ENCODE results near the gene ZSWIM8.

Gene ZSWIM8

DNA sequence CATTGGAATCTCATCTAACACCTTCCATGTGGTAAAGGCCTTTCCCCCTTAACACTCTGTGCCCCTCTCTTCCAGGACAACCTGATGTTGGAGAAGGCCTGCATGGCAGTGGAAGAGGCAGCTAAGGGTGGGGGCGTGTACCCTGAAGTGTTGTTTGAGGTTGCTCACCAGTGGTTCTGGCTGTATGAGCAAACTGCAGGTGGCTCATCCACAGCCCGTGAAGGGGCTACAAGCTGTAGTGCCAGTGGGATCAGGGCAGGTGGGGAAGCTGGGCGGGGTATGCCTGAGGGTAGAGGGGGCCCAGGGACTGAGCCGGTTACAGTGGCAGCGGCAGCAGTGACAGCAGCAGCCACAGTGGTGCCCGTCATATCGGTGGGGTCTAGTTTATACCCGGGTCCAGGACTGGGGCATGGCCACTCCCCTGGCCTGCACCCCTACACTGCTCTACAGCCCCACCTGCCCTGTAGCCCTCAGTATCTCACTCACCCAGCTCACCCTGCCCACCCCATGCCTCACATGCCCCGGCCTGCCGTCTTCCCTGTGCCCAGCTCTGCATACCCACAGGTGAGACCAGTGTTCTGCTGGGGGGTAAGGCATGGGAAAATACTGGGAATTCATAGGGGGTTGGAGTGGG, 13.6 kb downstream of the ZSWIM8 start:
- DNase-seq: no peak

DNA sequence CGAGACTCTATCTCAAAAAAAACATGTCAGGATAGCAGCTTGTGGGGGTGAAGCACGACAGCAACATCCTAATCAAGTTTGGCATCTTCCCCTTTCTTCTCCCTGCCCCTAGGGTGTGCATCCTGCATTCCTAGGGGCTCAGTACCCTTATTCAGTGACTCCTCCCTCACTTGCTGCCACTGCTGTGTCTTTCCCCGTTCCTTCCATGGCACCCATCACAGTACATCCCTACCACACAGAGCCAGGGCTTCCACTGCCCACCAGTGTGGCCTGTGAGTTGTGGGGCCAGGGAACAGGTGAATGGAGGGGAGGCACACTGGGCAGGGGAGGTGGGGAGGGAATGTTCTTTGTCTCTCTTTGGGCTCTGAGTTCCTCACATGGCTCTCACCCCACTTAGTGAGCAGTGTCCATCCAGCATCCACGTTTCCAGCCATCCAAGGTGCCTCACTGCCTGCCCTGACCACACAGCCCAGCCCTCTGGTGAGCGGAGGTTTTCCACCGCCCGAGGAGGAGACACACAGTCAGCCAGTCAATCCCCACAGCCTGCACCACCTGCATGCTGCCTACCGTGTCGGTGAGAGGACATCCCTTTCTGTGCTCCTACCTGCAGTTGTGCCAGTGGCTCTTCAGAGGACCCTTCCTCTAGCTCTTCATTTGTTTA, 14.6 kb downstream of the ZSWIM8 start:
- DNase-seq: no peak

DNA sequence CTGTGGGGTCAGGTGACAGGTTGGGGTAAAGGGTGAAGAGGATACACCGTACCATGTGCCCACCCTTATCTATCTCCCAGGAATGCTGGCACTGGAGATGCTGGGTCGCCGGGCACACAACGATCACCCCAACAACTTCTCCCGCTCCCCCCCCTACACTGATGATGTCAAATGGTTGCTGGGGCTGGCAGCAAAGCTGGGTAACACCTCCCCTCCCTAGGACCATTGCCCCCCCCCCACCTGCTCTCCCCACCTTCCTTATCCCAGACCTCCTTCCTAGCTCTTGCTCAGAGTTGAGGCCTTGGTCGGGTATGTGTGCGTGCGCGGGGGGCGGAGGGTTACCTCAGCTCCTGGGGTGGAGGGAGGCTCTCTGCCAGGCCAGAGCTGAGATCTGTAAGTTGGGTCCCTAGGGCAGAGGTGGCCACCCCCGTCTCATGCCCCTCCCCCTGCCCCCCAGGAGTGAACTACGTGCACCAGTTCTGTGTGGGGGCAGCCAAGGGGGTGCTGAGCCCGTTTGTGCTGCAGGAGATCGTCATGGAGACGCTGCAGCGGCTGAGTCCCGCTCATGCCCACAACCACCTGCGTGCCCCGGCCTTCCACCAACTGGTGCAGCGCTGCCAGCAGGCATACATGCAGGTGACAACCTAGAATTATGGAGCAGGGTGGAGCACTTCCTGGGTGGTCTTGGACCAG, 15.3 kb downstream of the ZSWIM8 start:
- no peak for DNase-seq

DNA sequence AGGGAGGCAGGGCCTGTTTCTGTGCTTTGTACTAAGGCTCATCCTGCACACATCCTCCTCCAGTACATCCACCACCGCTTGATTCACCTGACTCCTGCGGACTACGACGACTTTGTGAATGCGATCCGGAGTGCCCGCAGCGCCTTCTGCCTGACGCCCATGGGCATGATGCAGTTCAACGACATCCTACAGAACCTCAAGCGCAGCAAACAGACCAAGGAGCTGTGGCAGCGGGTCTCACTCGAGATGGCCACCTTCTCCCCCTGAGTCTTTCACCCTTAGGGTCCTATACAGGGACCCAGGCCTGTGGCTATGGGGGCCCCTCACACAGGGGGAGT, 15.8 kb downstream of the ZSWIM8 start:
- DNase-seq: no peak

DNA sequence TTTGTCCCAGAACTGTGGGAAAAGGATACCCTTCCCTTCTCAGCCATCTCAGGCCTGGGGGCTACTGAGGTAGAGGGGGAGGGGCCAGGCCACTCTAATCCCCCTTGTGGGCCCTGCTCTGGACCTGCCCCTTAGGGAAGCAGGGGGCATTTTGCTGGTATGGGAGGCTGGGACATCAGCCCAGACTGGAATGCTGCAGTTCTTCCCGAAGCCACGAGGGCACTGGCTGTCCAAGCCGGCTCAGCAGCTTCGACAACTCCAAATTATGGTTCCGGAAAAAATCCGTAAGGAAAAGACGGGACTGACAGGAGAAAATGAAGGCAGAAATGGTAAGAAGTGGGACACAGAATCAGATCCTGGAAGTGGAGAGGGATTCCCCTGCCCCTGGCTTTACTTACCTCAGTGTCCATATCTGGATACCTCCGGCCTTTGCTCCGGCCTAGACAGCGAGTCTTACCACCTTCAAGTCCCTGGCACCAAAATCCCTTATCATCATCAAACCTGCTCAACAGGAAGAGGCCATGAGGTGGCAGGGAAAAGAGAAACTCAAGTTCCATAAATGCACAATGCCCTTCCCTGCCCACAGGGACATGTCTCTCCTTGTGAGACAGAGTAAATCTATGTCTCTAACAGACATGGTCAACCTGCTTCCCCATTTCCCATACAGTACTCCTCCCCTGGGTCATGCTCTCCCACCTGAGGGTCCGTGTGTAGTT, 17.0 kb downstream of the ZSWIM8 start:
- DNase-seq: no peak

DNA sequence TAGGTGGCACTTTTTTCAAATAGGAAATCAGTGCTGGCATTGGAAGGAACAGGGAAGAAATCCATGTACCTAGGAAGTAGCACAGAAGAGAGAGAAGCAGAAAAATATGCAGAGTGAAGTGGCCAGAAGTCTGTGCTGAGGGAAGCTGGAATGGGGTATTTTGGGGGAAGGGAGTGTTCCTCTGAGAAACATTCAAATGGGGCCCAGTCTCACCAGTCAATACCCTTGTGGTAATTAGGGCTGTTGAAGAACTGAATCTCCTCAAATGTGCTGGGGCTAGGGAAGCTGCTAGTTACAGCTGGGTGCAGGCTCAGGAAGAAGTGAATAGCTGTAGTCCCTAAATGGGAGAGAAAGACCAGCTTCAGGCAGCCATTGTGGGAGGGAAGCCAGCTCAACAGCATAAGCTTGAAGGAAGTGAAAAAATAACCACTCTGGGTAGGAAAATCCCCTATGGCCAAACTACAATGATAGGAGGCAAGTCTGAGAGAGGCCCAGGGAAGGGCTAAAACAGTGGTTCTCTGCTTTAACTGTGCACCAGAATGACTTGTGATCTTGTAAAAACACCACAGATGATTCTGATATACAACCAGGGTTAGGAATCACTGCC, 18.4 kb downstream of the ZSWIM8 start:
- DNase-seq: no peak

DNA sequence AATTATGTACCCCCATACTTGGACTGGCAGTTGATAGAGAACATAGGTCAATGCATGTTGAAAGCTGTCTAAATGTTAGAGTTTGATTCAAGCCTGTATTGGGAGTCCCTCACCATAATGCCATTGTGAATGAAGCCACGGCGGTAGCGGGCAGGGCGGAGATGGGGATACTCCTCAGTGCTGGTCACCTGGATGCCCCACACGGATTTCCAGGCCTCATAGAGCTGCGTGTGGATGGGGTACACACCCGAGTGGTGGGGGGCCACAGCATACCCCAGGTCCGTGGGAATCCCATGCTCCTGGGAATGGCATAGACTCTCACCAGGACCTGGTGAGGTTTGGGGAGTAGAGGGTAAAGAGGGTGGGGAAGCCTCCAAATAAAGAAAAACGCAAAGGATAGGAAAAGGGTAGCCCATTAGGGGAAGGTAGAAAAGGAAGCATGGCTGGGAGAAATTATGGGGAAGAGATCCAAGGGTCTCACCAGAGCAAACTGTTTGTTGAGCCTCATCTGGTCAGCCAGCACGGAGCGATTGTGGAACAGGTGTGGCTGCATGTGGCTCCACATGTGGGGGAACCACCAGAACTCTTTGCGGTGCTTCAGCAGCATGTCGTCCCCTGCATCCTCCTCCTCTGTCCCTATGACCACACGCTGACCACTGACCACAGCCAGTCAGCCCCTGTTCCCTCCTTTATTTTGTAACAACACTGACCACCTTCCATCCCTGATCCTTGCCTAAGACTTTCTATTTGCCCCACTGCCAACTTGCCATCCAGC, 21.0 kb downstream of the ZSWIM8 start:
- DNase-seq: no peak

DNA sequence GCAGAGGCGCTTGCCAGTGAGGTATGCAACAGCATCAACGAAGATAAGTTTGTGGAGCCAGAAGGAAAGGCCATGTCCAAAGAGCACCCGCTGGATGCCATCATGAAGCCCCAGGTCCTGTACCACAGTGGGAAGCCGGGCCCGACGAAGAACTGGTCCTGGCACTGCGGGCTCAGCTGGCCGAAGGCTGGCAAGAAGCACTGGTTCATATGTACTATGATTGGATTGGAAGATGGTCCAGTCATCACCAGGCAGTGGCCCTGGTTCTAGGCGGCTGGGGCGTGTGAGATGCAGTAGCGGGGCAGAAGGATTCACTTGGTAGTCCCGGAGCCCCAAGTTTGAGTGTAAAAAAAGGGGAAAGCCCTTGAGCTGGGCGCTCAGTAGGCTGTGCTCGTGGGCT, 22.1 kb downstream of the ZSWIM8 start:
- DNase-seq: no peak

DNA sequence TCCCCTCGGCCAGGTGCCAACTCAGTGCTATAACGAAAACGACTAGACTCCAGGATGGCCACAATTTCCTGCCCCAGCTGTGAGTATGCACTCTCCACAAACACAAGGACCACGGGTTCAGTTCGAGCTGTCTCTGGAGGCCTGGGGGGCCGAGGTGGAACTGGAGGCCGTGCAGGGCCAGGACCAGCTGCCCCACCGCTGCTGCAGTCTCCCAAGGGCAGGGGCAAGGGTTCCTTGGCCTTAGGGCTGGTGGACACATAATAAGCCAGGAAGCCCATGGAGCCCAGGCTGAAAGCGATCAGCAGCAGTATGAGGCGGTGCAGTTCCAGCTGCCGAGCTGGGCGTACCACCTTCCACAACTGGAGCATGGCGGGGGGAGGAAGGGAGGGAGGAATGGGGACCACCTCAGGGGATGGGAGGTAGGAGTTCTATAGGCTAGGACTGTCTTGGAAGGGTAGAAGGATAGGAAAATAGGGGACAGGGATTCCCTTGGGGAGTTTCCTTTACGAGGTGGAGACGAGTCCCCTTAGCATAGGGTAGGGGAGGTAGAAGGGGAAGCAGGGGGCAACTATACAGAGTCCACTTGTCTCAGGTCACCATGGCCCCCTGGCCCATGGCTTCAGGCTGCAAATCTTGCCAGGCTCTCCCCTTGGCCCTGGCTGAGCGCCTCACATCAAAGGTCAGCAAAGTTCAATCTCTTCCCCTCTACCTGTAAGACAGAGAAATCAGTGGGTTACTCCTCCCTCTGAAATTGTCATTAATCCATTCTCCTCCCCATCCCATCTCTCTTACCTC, 22.8 kb downstream of the ZSWIM8 start:
- DNase-seq: no peak

DNA sequence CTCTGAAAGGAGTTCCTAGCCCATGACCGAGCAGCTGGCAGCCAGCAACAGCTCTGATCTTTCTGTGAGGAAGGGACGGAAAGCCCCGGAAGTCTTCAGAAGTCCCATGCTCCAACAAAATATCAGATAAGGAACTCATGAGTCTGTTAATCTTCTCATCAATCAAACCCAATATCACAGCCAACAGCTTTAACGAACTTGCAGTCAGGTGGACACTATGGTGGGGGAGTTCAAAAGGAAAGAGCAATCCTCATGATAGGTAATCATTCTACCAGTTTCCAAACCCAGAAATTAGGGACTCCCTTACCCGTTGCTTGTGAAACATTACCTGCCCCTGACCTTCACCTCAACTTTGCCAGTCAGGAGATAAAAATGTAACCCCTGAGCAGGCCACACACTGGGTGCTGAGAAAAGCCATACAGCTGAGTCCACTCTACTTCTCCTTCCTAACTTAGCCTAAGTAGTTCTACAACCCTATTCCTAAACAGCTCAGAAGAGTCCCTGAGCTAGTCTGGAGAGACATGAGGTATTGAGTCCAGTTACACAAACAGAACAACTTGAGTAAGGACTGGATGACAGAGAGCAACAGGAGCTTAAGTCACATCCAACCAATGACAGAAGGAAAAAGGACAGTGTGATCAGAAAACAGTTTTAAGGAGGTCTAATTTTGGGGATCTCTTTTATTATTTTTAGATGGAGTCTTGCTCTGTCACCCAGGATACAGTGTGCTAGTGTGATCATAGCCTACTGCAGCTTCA, 23.8 kb downstream of the ZSWIM8 start:
- no peak for DNase-seq

DNA sequence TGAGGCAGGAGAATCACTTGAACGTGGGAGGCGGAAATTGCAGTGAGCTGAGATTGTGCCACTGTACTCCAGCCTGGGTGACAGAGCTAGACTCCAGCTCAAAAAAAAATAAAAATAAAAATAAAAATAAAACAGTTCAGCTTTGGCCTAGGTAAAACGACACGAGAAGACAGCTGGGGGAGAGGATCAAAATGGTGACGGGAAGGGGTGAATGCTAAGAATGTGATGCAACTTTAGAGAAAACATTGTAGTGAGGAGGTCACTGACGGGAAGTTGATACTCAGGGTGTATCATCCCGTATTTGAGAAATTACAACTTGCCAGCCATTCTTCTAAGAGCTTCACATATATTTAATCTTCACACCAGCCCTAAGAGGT, 24.9 kb downstream of the ZSWIM8 start:
- DNase-seq: no peak

DNA sequence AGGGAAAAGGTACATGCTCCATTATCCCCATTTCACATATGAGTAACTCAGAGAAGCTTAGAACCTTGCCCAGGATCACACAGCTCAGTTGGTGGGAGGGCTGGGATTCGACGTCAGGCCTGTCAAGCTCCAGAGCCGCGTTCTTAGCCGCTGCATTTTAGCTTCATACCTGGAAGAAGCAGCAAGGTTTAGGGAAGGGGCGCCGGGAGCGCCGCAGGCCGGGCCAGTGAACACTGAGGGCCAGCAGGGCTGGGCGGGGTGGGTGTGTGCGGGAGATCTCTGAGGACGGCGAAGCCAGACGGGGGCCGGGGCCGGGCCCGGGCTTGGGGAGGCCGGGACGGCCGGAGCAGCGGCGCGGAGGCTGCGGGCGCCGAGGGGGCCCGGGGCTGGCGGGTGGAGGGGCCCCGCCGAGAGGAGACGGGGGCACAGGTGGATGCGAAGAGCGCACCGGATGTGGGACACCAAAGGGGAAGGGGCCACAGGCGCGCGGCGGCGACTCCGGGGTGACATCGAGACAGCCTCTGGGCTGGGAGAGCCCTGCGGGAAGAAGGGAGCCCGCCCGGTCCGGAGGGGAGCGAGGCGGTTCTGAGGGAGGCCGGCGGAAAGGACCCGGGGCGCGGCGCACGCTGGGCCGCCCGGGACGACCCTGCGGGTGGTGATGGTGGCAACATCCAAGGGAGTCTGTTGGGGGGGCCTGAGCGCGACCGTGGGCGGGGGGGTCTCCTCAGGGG, 25.5 kb downstream of the ZSWIM8 start:
- no peak for DNase-seq

DNA sequence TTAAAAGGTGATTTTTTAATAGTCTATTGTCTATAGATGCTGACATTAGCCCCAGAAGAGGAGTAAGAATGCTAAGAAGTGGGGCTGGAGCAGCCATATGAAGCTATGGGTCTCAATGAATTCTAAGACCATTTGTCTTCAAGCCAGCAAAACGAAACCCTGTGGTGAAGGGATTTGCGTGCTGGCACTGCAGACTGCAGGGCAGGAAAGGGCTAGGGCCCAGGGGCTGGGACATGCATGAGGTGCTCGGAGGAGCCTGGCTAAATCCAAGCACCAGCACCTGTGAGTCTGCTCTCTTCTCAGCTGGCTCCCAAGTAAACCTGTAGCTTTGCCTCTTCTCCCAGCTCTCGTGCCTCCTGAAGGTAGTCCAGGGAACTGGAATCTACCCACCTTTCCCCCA, 27.3 kb downstream of the ZSWIM8 start:
- no peak for DNase-seq

DNA sequence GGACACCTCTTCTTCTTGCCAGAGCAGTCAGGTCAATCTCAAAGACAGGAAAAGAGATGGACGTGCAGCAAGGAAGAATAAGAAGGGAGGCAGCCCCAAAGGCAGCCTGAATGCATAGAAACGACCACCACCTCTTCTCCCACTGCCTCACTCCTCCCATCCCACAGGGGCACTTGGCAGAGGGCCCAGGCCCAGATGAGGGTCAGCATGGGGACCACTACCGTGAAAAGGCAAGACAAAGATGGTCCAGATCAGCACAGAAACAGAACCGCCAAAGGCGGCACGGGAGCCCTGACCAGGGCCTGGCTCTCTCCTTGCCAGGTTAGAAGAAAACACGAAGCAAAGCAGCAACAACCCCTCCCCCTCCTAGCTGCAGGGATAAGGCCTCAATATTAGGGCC, 27.9 kb downstream of the ZSWIM8 start:
- DNase-seq: no peak

DNA sequence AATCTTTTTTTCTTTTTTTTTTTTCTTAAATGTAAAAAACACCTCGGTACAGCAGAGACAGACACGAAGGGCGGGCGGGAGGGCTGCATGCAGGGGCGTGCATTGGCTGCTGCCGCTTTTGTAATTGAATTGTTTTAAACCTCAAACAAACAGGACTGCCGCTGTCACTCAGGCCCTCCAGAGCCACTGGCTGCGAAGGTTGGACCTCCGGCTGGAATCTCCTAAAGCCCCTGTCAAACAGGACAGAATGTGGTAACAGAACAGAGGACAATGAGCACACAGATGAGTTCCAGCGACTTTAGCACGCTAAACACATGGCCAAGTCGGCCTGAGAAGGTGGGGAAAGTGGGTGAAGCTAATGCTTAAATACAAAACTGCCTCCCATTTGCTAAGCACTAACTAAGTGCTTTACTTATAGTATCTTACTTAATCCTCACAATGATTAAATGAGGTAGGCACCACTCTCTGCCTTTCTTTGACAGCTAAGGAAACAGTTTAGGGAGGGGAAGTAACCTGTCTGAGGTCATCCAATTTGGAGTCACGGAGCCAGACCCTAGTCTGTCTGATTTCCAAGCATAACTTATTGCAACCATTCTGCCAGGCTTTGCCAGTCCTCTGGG, 29.0 kb downstream of the ZSWIM8 start:
- DNase-seq: no peak

DNA sequence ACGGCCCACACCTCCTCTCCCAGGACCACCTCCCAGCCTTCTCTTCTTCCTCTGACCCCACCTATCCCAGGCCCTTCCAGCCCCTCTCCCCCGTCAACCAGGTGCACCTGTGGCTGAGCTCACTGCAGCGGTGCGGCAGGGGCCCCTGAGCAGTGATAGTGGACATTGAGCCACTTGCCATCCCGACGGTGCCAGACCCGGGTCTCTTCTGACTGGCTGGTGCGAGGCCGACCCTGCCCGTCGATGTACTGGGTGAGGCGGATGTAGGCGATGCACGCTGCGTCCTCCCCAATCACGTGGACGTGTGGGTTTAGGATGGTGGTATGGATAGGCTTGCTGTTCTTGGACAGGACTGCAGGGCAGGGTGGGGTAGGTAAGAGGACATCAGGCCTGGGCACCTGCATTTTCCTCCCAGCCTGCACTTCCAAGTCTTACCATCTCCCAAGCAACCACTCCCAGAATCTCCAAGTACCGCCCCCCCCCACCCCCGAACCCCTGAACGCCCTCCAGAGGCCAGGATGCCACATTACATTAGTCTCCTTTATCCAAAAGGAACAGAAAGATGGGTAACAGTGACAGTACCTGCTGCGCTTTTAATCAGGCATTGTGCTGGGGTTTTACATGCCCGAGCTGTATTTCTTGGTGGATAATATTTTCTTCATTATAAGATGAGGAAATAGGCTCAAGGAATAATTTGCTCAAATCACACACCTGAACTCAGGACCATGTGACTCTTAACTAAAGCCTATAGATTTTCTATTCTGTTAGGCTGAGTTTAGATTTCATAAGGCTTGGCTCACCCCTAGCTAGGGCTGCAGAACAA, 29.7 kb downstream of the ZSWIM8 start:
- DNase-seq: no peak

DNA sequence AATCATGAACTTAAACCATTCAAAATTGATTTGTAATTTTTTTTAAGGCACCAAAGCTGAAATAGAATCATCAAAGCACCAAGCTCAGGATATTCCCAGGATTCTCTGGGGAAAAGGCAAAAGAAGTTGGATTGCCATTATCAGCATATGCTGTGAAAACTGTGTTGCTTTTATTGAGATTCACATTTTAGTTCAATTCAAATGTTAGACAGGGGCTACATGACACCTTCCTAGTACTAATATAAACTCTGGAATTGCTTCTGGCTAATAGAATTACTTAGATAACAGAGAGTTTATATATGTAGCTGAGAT, 30.3 kb downstream of the ZSWIM8 start:
- DNase-seq: no peak

DNA sequence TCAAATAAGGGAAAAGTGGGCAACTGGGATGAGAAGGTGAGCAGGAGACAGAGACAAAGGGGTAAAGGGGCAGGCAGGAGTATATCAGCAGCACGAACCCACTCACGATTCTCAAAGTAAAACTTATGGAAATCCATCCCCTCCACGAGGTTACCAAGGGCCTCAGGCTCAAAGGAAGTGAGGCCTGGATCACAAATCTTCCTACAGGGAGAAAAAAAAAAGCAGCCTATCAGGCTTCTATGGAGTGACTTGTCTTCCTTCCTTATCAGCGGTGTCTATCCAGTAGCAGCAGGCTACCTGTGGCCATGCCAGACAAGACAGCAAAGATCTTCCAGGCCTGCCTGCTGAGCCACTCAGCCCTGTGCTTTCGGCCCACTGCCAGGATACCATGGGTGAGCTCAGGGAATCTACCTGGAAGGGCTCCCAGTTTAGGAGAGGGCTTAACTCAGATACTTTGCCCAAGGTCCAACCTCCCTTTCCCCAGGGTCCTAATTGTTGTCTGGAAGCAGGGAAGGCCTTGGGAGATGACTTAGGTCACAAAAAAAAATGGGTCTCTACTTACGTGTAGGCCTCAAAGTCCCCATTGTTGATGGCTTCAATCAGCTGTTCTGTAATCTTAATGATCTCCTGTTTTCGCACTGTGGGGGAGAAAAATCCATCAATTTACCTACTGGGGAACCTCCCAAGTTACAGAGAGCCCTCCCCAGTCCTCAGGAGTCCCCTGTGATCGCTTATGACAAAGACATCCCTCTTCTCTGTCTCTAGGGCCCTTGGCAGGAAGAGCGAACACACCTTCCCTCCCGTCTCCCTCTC, 31.7 kb downstream of the ZSWIM8 start:
- DNase-seq: no peak
